ENCODE measurements around the gene MAGI1. TPM values are rescaled to one million over a fixed set of nuclear protein-coding genes. Genes with fewer than 3 reads are reported as not detected.

Gene MAGI1
- total and polyA plus RNA-seq, 12 donors, result 5.7 to 58.2 (median 37.7) TPM

DNA sequence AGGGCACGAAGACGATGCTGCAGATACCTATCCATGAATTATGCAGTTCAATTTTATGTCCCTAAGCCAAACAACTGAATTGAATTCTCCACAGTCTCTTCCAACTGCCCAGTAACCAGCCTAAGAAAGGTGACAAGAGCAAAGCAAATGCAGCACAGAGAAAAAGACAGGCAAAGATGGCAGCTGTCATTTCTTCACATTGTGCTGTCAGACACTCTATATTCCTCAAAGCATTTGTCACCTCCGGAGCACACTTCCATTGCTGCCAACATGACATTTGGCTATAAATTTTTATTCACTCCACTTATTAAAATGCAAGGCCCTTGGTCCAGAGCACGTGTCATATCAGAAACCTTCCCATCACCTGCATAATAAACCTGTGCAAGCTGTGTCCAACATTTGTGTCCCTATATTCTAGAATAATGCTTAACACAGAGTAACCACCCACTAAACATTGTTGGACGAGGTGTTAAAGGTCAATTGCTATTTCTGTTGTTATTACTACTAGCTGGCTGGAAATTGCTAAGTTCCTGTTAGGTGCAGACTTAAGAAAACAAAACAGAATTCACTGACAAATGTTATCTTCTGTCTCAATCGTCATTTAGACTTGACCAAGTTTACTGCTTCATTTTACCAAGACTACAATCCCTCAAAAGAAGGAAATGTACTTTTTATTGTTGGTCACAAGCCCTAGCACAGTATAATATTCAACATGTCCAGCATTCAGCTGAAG is 89.7 kb downstream of the MAGI1 start:
- TF ChIP-seq, protein P1, sequence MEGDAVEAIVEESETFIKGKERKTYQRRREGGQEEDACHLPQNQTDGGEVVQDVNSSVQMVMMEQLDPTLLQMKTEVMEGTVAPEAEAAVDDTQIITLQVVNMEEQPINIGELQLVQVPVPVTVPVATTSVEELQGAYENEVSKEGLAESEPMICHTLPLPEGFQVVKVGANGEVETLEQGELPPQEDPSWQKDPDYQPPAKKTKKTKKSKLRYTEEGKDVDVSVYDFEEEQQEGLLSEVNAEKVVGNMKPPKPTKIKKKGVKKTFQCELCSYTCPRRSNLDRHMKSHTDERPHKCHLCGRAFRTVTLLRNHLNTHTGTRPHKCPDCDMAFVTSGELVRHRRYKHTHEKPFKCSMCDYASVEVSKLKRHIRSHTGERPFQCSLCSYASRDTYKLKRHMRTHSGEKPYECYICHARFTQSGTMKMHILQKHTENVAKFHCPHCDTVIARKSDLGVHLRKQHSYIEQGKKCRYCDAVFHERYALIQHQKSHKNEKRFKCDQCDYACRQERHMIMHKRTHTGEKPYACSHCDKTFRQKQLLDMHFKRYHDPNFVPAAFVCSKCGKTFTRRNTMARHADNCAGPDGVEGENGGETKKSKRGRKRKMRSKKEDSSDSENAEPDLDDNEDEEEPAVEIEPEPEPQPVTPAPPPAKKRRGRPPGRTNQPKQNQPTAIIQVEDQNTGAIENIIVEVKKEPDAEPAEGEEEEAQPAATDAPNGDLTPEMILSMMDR (IDR thresholded peaks at IDR 0.05), result no peak
- intact Hi-C loops (cut with DNase I), result no loop called here
- H3K4me3 ChIP-seq, result no peak overlapping the region
- H3K36me3 ChIP-seq, result no peaks in the 10 kb centered on the region
- H3K27me3 ChIP-seq, result no peaks in the 10 kb centered on the region
- no peak for DNase-seq
- H3K4me1 ChIP-seq, result peaks cover 13 to 94% (median 79%) of the 10 kb centered on the region in 9 donors
- H3K27ac ChIP-seq, result peak overlapping the region in 9 of 10 donors; percentile 2 to 88 (median 68)
- peak; percentile 6 to 81 (median 56) for ATAC-seq
- 42 to 45% methylated on average over 6 of the region's 6 CpGs for WGBS, 2 donors
- H3K9me3 ChIP-seq, result no peaks in the 10 kb centered on the region

DNA sequence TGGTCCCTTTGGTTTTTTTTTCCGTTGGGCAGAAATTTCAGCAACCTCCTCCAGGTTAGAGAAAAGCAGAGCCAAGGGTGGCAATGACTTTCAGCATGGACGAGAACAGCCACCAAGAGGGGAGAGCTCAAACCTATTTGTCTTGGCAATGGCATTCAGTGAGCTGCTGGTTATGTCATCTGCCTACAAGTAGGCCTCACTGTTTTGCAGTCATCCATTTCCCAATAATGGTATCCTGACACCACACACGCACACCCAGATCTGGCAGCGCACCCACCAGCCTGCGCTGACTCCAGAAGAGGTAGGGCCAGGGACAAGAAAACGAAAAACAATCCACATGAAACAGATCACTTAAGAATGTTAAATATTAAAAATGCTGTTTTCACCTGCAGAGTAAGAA is 92.3 kb downstream of the MAGI1 start:
- Histone ChIP-seq H3K36me3 (no peaks in the 10 kb centered on the region), H3K27ac (peak overlapping the region; percentile 1 to 88 (median 68)), H3K9me3 (no peaks in the 10 kb centered on the region), H3K4me3 (no peak overlapping the region), H3K4me1 (peaks cover 6 to 79% (median 55%) of the 10 kb centered on the region in 9 donors), H3K27me3 (no peaks in the 10 kb centered on the region)
- intact Hi-C loops (cut with DNase I), result no loop called here
- WGBS, 2 donors, result 53 to 54% methylated on average over 6 of the region's 6 CpGs
- TF ChIP-seq, protein P1 (IDR thresholded peaks at IDR 0.05), result no peak
- ATAC-seq (peak in 6 of 8 donors; percentile 37 to 75 (median 64)), DNase-seq (peak in 1 of 2 donors; percentile 23)

DNA sequence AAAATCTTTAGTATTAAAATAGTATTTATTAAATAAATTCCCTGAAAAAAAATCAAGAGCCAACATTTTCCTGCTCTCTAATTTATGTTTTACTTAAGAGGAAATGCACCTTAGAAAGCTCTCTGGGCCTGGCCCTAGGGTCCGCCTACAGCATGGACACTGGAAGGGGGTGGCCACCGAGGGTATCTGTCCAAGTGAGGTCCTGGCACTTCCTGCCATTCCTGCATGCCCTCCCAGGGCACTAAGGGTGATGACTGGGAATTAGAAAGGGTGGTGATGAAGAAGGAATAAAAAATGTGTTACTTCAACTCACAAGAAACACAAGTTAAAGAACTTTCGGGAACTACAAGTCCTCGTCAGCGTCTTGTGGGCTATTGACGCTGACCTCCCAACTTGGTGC is 92.8 kb downstream of the MAGI1 start:
- WGBS, 2 donors, result 66 to 75% methylated on average over 6 of the region's 6 CpGs
- TF ChIP-seq, protein P1 (IDR thresholded peaks at IDR 0.05), result no peak
- intact Hi-C loops (cut with DNase I), result no loop called here
- ATAC-seq (no peak), DNase-seq (no peak)
- peak overlapping the region; percentile 1 to 88 (median 68) for H3K27ac ChIP-seq
- H3K27me3 ChIP-seq, result no peaks in the 10 kb centered on the region
- H3K36me3 ChIP-seq, result no peaks in the 10 kb centered on the region
- H3K4me1 ChIP-seq, result peaks cover 6 to 83% (median 53%) of the 10 kb centered on the region in 9 donors
- no peak overlapping the region for H3K4me3 ChIP-seq
- H3K9me3 ChIP-seq, result no peaks in the 10 kb centered on the region

DNA sequence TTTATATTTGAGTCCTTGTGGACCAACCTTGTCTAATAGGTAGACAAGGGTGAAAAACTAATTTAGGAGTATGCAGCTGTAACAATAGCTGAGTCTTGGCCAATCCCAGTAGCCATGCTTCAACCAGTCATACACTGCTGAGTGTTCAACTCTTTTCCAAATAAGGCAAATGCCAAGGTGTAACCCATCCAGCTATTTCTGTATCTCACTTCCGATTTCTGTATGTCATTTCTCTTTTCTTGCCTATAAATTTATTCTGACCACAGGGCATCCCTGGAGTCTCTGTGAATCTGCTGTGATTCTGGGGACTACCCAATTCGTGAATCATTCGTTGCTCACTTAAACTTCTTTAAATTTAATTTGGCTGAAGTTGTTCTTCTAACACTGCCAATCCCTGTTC is 93.2 kb downstream of the MAGI1 start:
- H3K36me3 ChIP-seq, result no peaks in the 10 kb centered on the region
- H3K27ac ChIP-seq, result peak overlapping the region in 8 of 10 donors; percentile 35 to 88 (median 68)
- H3K9me3 ChIP-seq, result no peaks in the 10 kb centered on the region
- H3K4me1 ChIP-seq, result peaks cover 6 to 81% (median 54%) of the 10 kb centered on the region in 9 donors
- H3K27me3 ChIP-seq, result no peaks in the 10 kb centered on the region
- intact Hi-C loops (cut with DNase I), result no loop called here
- no peak overlapping the region for H3K4me3 ChIP-seq
- 86 to 88% methylated on average over 3 of the region's 3 CpGs for WGBS, 2 donors
- TF ChIP-seq, protein P1 (IDR thresholded peaks at IDR 0.05), result no peak
- ATAC-seq (peak in 1 of 8 donors; percentile 19), DNase-seq (no peak)
